HEK293 (cell line): ENCODE data around the gene B3GNT8.

Experiments
- HOXA7 ChIP-seq: sonication (generic); formaldehyde crosslinking; IDR thresholded peaks from 2 replicates; pipeline ENCODE4 v1.8.1; 2022; ENCODE audit warnings: missing genetic modification reagents, borderline replicate concordance
- YY1 ChIP-seq: fragments of 450-650 bp; formaldehyde crosslinking; IDR thresholded peaks from 2 replicates; pipeline ENCODE4 v1.5.1; 2018; ENCODE audit warnings: missing biosample characterization, missing genetic modification characterization
- TF ChIP-seq, protein P1 (sequence below): fragments of 450-650 bp; formaldehyde crosslinking; IDR thresholded peaks from 2 replicates; pipeline ENCODE4 v1.5.1; 2016; ENCODE audit warnings: missing biosample characterization, missing genetic modification characterization

DNA sequence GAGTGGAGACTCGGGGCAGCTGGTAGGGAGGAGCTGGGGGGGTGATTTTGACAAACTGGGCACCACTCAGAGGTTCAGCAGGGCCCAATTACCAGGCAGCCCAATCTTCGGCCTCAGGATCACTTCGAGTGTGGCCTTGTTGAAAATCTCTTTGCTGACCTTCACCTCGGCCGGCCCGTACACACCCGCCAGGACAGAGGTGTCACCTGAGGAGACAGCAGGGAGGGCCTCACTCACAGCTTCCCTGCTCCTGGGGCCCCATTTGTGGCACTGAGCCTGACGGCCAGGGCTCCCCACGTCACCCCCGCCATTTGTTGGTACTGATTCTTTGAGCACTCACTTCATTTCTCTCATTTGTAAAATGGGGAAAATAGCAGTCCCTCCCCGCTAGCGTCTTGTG is 34.4 kb downstream of the B3GNT8 start:
- TF ChIP-seq HOXA7 (CRISPR knock-in tag) (no peak), YY1 (tag by site-specific recombination) (no peak)
- TF ChIP-seq, protein P1, sequence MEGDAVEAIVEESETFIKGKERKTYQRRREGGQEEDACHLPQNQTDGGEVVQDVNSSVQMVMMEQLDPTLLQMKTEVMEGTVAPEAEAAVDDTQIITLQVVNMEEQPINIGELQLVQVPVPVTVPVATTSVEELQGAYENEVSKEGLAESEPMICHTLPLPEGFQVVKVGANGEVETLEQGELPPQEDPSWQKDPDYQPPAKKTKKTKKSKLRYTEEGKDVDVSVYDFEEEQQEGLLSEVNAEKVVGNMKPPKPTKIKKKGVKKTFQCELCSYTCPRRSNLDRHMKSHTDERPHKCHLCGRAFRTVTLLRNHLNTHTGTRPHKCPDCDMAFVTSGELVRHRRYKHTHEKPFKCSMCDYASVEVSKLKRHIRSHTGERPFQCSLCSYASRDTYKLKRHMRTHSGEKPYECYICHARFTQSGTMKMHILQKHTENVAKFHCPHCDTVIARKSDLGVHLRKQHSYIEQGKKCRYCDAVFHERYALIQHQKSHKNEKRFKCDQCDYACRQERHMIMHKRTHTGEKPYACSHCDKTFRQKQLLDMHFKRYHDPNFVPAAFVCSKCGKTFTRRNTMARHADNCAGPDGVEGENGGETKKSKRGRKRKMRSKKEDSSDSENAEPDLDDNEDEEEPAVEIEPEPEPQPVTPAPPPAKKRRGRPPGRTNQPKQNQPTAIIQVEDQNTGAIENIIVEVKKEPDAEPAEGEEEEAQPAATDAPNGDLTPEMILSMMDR (tag by site-specific recombination): no peak
